Activated B cell treated with CpG ODN at 0.5 μM for 24 hours (primary cell): ENCODE measurements around the gene MAPK8IP1. TPM values are rescaled to one million over a fixed set of nuclear protein-coding genes. Genes with fewer than 3 reads are reported as not detected.

ENCODE experiments used
- ATAC-seq: fragments of 200-7000 bp; cut with Tn5 transposase; one replicate; pipeline ENCODE4 v1.10.0; 2021; ENCODE audit warnings: low read depth, mild to moderate bottlenecking, moderate library complexity
- CTCF ChIA-PET: fragments of 350-600 bp; sonication (Branson Sonifier 250); formaldehyde crosslinking; loops from one replicate; lab custom pipeline; 2021; ENCODE audit warnings: antibody characterized with exemption; lab: Charles Lee
- POLR2A ChIA-PET: fragments of 350-600 bp; sonication (Branson Sonifier 250); formaldehyde crosslinking; loops from one replicate; lab custom pipeline; 2021; ENCODE audit warnings: antibody characterized with exemption; lab: Charles Lee
- DNase-seq: peaks from one replicate; pipeline ENCODE4 v3.0.0; 2022
- H3K27ac Mint-ChIP-seq: one replicate; pipeline ENCODE4 v1.8.0; 2020; ENCODE audit warnings: mixed read lengths
- H3K27me3 Mint-ChIP-seq: one replicate; pipeline ENCODE4 v1.8.0; 2021; ENCODE audit warnings: mixed read lengths
- H3K36me3 Mint-ChIP-seq: one replicate; pipeline ENCODE4 v1.8.0; 2021; ENCODE audit warnings: low read depth, mixed read lengths
- H3K4me1 Mint-ChIP-seq: one replicate; pipeline ENCODE4 v1.8.0; 2021; ENCODE audit warnings: mixed read lengths
- H3K4me3 Mint-ChIP-seq: one replicate; pipeline ENCODE4 v1.8.0; 2020; ENCODE audit warnings: mild to moderate bottlenecking, mixed read lengths
- H3K9me3 Mint-ChIP-seq: one replicate; pipeline ENCODE4 v1.8.0; 2020; ENCODE audit warnings: mixed read lengths
- CTCF ChIP-seq: fragments of 200-600 bp; IDR thresholded peaks from one replicate; pipeline ENCODE4 v1.8.0; 2022; ENCODE audit warnings: antibody characterized with exemption, mild to moderate bottlenecking
- intact Hi-C: fragments of 100-400 bp; cut with micrococcal nuclease; formaldehyde crosslinking; loops from one replicate; pipeline ENCODE4 v1.15.1; 2024
- total RNA-seq: library from RNA; stranded (reverse); gene quantifications from 2 replicates; pipeline ENCODE4 v1.2.3, GENCODE V29; 2022

Gene MAPK8IP1
- total RNA-seq, 1 donor from 2014 or later = 1.9 TPM

DNA sequence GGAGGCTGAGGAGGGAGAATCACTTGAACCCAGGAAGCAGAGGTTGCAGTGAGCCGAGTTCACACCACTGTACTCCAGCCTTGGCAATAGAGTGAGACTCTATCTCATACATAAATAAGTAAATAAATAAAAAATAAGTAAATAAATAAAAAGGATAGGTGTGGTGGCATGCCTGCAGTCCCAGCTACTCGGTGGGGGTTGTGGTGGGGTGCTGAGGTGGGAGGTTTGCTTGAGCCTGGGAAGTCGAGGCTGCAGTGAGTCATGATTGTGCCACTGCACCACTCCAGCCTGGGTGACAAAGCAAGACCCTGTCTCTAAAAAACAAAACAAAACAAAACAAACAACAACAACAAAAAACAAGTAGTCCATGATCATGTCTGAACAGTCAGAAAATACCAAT is 40.1 kb downstream of the MAPK8IP1 start:
- DNase-seq (no peak), ATAC-seq (no peak)
- Mint-ChIP-seq H3K27me3 (no peaks in the 10 kb centered on the region), H3K36me3 (peaks cover 50% of the 10 kb centered on the region), H3K27ac (peak overlapping the region; percentile 93), H3K4me3 (no peak overlapping the region), H3K9me3 (no peaks in the 10 kb centered on the region), H3K4me1 (peaks cover 81% of the 10 kb centered on the region)
- ChIA-PET CTCF (interaction anchor here (2.8 kb wide), 1 partner anchor 10 kb away, joined by 12 read pairs; no protein-coding TSS in a partner anchor), POLR2A (interaction anchor here (0.9 to 6.1 kb wide), 3 partner anchors 8 to 20 kb away, joined by 3 to 79 read pairs (median 6); partner anchors contain the start of gene PEX16)
- no peak for TF ChIP-seq CTCF
- intact Hi-C loops = no loop called here

- TF ChIP-seq CTCF = no peak
- DNase-seq (no peak), ATAC-seq (no peak)
- Mint-ChIP-seq H3K9me3 (no peaks in the 10 kb centered on the region), H3K27me3 (no peaks in the 10 kb centered on the region), H3K27ac (peak overlapping the region; percentile 82), H3K36me3 (peaks cover 50% of the 10 kb centered on the region), H3K4me1 (peaks cover 81% of the 10 kb centered on the region), H3K4me3 (no peak overlapping the region)
- POLR2A ChIA-PET = interaction anchor here (0.6 to 6.1 kb wide), 4 partner anchors 8 to 21 kb away, joined by 3 to 79 read pairs (median 4); partner anchors contain the start of gene PEX16
- intact Hi-C loops = no loop called here
- CTCF ChIA-PET = no interaction called here
Observed at GRCh38 chr11:45926001-45926401, 40.5 kb downstream of the MAPK8IP1 start.

DNA sequence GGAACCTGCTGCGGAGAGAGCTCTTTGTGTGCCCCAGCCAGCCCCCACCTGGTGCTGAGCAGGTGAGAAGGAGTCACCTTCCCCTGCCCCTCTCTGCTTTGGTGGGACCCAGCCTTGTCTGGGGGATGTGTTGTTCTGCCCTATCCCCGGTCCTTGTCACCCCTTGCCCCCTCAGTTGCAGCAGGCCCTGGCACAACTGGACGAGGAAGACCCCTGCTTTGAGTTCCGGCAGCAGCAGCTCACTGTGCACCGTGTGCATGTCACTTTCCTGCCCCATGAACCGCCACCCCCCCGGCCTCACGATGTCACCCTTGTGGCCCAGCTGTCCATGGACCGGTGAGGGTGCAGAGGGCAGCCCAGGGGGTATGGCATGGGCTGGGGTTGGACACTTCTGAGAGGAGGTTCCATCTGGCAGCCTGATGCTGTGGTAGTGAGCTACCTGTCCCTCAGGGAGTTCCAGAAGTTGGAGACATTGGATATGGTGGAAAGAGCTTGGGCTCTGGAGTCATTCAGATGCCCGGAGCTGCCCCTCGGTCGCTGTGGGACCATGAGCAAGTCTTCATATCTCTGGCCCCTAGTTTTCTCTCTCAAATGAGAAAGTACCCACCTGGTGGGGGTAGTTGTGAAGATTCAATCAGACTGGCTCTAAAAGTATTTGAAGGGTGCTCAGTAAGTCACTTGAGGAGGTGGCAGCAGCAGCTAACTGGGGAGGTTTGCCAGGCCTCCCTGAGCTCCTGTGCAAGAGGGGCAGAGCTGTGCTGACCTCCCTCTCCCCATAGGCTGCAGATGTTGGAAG is 41.3 kb downstream of the MAPK8IP1 start:
- DNase-seq = no peak
- no peaks in the 10 kb centered on the region for H3K9me3 Mint-ChIP-seq
- H3K27ac Mint-ChIP-seq = peak overlapping the region; percentile 82
- H3K36me3 Mint-ChIP-seq = peaks cover 52% of the 10 kb centered on the region
- no peak overlapping the region for H3K4me3 Mint-ChIP-seq
- POLR2A ChIA-PET = interaction anchor here (0.6 to 14.9 kb wide), 5 partner anchors 9 to 82 kb away, joined by 3 to 263 read pairs (median 7); partner anchors contain the start of gene PEX16
- peaks cover 81% of the 10 kb centered on the region for H3K4me1 Mint-ChIP-seq
- no peaks in the 10 kb centered on the region for H3K27me3 Mint-ChIP-seq
- no peak for TF ChIP-seq CTCF
- ATAC-seq = no peak
- CTCF ChIA-PET = interaction anchor here (1.0 kb wide), 1 partner anchor 9 kb away, joined by 3 read pairs; the partner anchor contains the start of gene PEX16
- intact Hi-C loops = no loop called here

- CTCF ChIA-PET = interaction anchor here (1.0 kb wide), 1 partner anchor 10 kb away, joined by 3 read pairs; the partner anchor contains the start of gene PEX16
Observed at GRCh38 chr11:45927332-45927683, 41.9 kb downstream of the MAPK8IP1 start.

More at GRCh38 chr11:45927332-45927683, 41.9 kb downstream of the MAPK8IP1 start:
- no peak for TF ChIP-seq CTCF
- DNase-seq (peak; percentile 14), ATAC-seq (no peak)
- H3K4me1 Mint-ChIP-seq = peaks cover 85% of the 10 kb centered on the region
- intact Hi-C loops = no loop called here
- peak overlapping the region; percentile 1 for H3K4me3 Mint-ChIP-seq
- H3K36me3 Mint-ChIP-seq = peaks cover 58% of the 10 kb centered on the region
- POLR2A ChIA-PET = interaction anchor here (0.6 to 14.9 kb wide), 4 partner anchors 9 to 83 kb away, joined by 3 to 263 read pairs (median 43); partner anchors contain the start of gene PEX16
- no peaks in the 10 kb centered on the region for H3K27me3 Mint-ChIP-seq
- H3K9me3 Mint-ChIP-seq = no peaks in the 10 kb centered on the region
- H3K27ac Mint-ChIP-seq = peak overlapping the region; percentile 82
